ENCODE measurements around the gene CACNA2D4.

The CACNA2D4 gene

DNA sequence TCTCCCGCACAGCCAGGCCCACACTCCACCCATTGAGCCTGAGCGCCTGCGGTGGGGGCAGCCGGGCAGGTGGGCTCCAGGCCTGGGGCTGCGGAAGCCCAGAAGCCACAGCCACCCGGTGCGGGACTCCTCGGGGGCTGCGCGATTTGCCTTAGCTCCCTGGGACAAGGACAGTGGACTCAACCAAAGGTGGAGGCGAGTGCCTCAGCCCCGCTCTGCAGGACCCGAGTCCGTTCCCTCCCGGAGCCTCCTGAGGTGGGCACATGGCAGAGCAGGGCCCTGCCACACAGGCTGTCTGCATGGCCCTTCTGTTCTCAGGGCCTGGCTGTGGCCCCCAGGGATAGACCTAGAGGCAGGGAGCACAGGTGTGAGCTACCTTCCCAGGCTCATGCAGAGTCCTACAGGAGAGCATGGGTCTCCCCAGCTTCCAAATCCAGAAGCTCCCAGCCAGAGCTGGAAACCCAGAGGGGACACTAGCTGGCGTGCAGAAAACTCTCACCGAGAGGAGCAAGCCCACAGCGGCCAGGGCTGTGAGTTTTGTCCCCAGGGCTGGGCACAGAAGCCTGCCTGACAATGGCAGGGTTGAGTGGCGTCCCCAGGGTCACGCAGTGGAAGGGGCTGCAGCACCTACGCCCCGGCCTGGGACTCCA is 120.3 kb downstream of the CACNA2D4 start:
- DNase-seq, result no peak

GRCh38 chr12:1797011-1797901 is 121.2 kb downstream of the CACNA2D4 start:
- peak; percentile 61 to 70 for DNase-seq

- peak; percentile 54 to 63 for DNase-seq
Observed at GRCh38 chr12:1796515-1797010, 121.9 kb downstream of the CACNA2D4 start.

DNA sequence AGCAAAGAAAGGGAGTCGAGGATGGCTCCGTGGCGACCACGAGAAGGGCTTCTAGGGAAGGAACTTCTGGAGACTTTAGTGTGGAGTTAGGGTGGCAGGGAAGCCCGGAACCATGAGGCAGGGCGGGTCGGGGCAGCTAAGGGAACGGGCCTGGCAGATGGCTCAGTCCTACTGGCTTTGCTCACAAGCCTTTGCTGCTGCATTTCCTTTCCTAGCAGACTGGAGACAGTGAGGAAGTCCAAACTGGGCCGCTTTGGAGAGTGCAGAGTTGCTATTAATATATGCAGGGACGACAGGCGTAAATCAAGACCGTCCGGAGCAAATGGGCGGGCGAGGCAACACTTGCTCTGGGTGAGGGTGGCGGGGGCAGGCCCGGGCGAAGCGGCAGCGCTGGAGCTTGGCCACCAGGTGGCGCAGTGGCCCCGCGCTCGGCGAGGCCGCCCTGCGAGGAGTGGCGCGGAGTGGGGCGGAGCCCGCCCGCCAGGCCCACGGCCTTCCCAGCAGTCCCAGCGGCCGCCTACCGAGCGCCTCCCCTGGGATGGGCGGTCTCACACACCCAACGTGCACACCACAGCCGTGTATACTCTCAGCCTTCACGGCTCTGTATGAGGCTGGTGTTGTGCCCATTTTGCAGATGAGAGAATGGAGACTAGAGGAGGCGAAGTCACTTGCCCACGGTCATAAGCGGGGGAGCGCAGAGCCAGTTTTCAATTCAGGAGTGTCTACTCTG is 122.5 kb downstream of the CACNA2D4 start:
- peak; percentile 93 to 95 for DNase-seq

DNA sequence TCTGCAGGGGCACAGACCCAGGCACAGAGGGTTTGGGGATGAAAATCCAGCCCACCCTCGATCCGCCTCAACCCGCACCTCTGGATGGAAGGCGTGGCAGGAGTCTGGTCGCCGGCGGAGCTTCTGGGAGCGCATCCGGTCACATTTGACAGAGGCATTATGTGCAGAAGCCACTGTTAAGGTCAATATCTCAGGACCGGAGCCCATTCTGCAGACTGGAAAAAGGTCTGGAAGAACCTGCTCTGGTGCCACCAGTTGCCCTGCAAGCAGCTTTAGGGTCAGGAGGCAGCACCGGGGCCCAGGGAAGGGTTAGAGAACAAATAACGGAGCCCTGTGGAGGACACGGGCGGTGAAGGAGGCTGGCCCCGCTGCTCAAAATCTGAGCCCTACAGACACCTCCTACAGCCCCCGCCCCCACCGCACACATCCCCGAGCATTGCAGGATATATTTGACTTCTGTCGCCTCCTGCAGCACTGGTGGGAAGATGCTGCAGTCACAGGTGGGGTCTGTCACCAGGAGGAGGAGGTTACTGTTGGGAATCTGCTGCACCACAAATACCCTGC is 123.1 kb downstream of the CACNA2D4 start:
- DNase-seq, result no peak

DNA sequence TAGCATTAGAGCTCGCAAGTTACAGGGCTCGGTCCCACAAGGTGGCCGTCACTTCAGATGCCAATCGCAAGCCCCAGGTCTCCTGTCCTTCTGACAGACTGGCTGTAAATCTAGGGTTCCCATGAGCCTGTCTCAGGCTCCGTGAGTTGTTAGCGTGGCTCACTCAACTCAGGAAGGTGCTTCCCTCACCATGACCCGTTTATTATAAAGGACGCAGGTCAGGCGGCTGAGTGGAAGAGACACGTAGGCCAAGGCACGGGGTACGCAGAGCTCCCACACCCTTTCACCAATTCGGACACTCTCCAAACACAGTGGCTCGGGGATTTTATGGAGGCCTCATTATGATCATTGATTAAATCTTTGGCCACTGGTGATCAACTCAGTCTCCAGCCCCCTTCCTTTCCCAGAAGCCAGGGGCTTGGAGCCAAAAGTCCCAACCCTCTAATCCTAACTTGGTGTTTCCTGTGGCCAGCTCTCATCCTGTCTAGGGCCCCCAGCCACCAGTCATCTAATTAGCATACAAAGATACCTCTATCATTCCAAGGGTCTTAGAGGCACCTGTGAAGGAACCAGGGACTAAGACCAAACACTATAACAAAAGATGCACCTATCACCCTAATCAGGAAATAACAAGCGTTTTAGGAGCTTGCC is 123.9 kb downstream of the CACNA2D4 start:
- DNase-seq, result no peak

DNA sequence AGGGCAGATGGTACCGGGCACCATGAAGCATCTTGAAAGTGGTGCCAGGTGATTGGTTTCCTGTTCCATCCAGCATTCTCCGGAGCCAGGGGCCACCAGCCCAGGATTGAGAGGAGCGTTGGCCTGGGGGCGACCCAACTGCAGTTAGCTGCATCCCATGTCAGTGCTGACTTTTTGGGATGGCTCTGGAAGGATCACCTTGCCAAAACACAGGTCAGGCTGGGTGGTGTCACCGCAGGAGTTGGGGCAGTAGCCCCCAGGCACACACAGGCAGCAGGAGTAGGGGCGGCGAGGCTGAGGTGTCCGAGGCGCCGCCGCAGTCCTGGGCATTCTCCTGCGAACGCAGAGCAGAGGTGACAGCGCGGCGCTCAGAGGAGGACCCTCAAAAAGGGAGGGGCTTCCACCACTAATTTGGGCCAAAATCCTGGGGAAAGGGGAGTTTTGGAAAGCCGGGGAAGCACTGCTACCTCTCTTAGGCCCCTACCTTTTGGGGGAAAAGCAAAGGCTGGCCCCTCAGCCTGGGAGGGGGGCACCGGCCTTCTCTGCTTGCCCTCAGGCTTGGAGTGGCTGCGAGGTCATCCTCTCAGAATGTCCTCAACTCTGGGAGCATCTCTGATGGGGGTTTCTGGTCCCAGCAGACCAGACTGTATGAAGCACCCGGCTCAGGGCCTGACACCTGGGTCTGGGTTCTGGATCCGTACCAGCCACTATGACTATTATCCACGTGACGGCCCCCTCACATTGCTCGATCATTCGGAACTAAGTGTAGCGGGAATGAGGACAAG is 124.8 kb downstream of the CACNA2D4 start:
- no peak for DNase-seq

DNA sequence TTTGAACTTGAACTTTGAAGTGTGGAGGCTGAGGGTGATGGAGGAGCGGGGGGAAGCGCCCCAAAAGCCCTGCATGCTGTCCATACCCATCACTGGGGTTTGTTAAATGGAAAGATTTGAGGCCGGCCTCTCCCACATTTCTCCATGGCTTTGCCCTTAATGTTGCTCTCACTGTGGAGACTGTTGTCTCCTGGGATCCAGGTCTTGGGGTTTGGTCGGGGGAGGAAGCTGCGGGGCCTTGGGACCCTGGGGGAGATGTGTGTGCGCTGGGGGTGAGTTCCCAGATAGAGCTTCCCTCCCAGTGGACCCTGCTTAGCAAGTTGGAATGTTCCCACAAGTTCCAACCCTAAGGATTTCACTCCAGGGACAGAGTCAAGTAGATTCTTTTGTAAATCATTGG is 126.0 kb downstream of the CACNA2D4 start:
- no peak for DNase-seq

DNA sequence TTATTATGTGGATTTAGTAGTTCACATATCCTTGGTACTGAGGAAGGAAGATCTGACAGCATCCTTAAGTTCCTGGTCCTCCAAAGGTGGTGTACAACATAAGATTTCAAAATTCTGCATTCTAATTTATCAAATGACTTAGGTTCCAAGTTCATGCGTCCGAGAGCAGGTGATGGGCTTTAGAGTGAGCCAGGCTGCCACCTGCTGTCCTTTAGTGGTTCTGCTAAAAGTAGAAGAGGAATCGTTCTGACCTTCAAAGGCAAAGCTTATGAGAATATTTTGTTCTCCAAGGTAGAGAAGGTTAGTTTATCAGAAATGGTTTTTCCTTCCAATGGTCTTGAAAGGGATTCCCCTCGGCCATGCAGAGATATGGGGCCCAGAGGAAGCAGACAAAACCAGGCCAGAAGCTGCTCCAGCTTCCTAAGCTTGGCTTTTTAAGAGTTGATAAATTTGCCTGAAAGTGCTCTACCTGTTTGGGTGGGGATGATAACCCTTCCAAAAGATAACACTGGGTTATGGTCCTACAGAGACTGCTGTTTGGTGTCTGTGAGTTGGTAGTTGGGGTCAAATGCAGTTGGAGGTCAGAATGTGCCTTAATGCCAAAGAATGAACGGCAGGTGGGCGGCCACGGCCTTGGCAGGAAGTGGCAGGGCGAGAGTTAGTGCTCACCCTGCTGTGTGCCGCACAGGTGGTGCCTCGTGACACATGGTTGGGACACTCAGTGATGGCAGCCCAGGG is 127.2 kb downstream of the CACNA2D4 start:
- DNase-seq, result peak; percentile 67 to 71

DNA sequence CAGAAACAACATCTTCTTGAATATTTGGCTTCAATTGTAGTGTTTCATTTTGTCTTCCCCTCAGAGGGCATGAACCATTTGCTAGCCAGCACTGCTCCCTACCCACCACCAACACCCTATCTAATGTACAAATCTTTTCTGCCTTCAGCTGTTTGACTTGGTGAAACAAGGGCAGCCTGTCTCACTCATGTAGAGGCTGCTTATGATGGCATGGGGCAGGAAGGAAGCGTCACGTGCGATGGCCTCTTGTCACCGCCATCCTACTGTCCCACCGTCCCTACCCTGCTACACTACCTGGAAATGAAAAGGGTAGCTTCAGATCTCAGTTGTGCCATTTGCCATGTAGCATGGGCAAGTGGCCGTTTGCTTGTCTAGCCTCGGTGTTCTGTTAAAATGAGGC is 128.0 kb downstream of the CACNA2D4 start:
- DNase-seq, result no peak

- no peak for DNase-seq
Observed at GRCh38 chr12:1787714-1788113, 130.7 kb downstream of the CACNA2D4 start.

DNA sequence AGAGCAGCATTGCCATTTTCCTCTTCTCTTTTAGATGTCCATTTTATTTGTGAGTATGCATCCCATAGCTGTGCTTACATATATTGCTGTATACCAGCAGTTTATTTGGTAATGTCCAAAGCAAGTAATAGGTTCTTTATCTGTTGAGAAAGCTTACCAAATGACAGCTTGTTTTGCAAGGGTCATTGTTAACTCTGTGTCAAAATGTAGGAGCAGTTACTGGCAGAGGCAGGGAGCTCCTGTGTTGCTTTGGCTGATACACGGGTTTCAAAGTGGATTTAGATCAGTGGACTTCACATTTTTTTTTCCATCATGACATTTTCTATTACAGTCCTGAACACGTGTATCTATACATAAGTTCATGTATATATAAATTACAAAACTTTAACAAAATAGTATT is 136.2 kb downstream of the CACNA2D4 start:
- no peak for DNase-seq

GRCh38 chr12:1781772-1782171 is 136.7 kb downstream of the CACNA2D4 start:
- no peak for DNase-seq

GRCh38 chr12:1779783-1780182 is 138.7 kb downstream of the CACNA2D4 start:
- no peak for DNase-seq

- DNase-seq, result no peak
Observed at GRCh38 chr12:1778911-1779310, 139.5 kb downstream of the CACNA2D4 start.

DNA sequence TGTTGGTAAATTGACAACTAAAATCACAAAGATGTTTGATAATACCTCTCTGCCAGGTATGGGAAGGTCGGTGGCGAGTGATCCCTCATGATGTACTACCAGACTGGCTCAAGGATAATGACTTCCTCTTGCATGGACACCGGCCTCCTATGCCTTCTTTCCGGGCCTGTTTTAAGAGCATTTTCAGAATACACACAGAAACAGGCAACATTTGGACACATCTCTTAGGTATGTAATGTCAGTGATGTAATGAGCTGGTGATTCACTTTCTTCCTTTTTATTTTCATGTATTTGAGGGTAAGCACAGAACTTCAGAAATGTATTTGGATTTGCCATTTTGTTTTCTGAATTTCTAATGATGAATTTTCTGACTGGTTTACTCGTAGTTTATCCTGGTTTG is 140.7 kb downstream of the CACNA2D4 start:
- DNase-seq, result no peak

DNA sequence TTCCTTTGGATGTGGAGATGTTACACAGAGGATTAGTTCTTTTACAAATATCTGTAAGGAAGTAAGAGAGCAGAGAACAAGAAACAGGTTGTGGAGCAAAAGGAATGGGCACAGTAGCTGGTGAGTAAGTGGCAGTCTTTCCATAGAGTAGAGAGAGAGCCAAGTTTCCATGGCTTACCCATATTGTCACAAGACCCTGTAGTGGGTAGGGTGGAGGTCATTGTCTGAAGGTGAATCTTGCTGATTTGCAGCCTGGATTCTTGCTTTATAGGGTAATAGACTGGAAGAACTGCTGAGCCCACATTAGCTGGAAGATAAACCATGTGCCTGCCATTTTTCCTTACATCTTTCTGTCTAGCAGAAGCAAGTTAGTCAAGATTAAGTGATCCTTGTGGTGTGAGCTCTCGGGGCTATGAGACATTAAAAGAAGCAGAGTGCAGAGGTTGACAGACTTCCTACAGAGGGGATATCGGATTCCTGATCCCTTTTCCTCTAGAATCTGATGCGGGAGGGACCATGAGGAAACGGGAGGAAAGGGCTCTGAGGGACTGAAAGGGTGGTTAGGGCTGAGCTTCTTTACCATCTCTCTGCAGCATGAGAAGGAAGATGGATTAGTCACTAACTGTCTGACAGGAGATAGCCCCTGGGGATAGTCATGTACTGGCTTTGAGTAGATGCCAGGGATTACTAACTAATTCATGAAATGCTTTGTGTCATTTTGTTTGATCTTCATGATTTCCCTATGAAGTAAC is 142.1 kb downstream of the CACNA2D4 start:
- DNase-seq, result no peak

DNA sequence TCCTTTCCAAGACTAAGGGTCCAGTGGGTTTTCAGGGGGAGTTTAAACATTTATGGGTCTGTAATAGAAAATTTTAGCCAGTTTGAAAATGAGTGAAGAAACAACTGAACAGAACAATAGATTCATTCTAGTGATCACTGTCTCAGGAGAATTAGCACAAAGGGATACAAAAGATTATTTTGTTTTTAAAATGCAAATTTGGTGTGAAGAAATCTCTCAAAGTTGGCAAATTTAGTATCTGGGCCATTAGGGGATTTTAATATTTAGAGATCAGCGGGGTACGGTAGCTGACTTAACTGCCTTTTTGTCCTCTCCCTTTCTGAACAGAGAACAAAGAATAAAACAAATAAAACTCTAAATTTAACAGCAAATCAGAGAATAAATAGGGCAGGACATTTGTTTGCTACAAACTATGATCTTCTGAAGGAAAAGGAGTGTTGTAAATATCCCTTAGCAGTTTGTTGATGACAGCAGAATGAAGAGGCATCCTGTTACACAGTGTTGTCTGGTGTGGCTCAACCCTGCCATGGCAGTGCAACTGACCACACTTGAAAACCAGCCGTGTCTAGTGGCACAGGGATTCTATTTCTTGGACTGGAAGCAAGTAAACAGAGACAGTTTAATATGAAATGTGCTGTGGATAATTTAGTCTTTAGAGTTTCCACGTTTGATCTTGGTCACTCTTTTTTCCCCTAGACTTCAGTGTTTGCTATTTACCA is 144.4 kb downstream of the CACNA2D4 start:
- DNase-seq, result no peak

GRCh38 chr12:1769809-1770494 is 148.5 kb downstream of the CACNA2D4 start:
- no peak for DNase-seq
